IMR-90 (cell line): ENCODE results near the gene RASSF5. TPM values are rescaled to one million over a fixed set of nuclear protein-coding genes. Genes with fewer than 3 reads are reported as not detected.

ENCODE experiments used
- ATAC-seq: fragments of 200-7000 bp; cut with Tn5 transposase; 2 replicates; pipeline ENCODE4 v1.9.1; 2020; ENCODE audit warnings: low read depth, mild to moderate bottlenecking, moderate library complexity
- BruUV-seq: library from RNA; stranded (reverse); fragments of 400-500 nt; replicated peaks from 2 replicates; lab custom pipeline; 2021; lab: Mats Ljungman, UMichigan
- CTCF ChIA-PET: fragments of 300-600 bp; formaldehyde crosslinking; extraction: SDS; loops from one replicate; lab custom pipeline; 2021; ENCODE audit warnings: antibody characterized with exemption; lab: Yijun Ruan, JAX
- POLR2A ChIA-PET: fragments of 300-600 bp; sonication (Branson Sonifier 250); formaldehyde crosslinking; loops from one replicate; lab custom pipeline; 2022; ENCODE audit warnings: antibody characterized with exemption; ENCODE audit not compliant: unreplicated experiment; lab: Charles Lee
- DNase-seq: peaks from one replicate; pipeline ENCODE4 v3.0.0; 2013
- H2AFZ ChIP-seq: replicated peaks from 2 replicates; pipeline ENCODE3; 2013; ENCODE audit warnings: low read length, mild to moderate bottlenecking; ENCODE audit not compliant: poor library complexity
- H2AK5ac ChIP-seq: 2 replicates; pipeline ENCODE4 v1.6.1; 2013; ENCODE audit warnings: low read depth, low read length, inconsistent platforms
- H2AK9ac ChIP-seq: replicated peaks from 2 replicates; pipeline ENCODE3; 2013; ENCODE audit warnings: mild to moderate bottlenecking, low read depth, low read length, moderate library complexity; ENCODE audit not compliant: poor library complexity
- H2BK120ac ChIP-seq: 2 replicates; pipeline ENCODE4 v1.6.1; 2013; ENCODE audit warnings: low read depth, low read length, inconsistent platforms
- H2BK15ac ChIP-seq: 3 replicates; pipeline ENCODE4 v1.6.1; 2013; ENCODE audit warnings: low read depth, low read length, inconsistent platforms
- H2BK20ac ChIP-seq: 2 replicates; pipeline ENCODE4 v1.6.1; 2013; ENCODE audit warnings: low read depth, mild to moderate bottlenecking, inconsistent platforms, low read length, moderate library complexity
- H2BK5ac ChIP-seq: 2 replicates; pipeline ENCODE4 v1.6.1; 2013; ENCODE audit warnings: mild to moderate bottlenecking, low read depth, low read length, inconsistent platforms; ENCODE audit not compliant: poor library complexity, severe bottlenecking
- H3K14ac ChIP-seq: replicated peaks from 2 replicates; pipeline ENCODE4 v1.6.1; 2013; ENCODE audit warnings: low read depth, low read length, inconsistent platforms
- H3K18ac ChIP-seq: 2 replicates; pipeline ENCODE4 v1.6.1; 2013; ENCODE audit warnings: low read depth, low read length, control low read depth
- H3K23ac ChIP-seq: 2 replicates; pipeline ENCODE4 v1.6.1; 2013; ENCODE audit warnings: low read depth, low read length, inconsistent platforms
- H3K27ac ChIP-seq: 2 replicates; pipeline ENCODE4 v1.5.1; 2013; ENCODE audit warnings: mild to moderate bottlenecking, control low read depth, low read length; ENCODE audit not compliant: insufficient read depth
- H3K27me3 ChIP-seq: 2 replicates; pipeline ENCODE4 v1.6.1; 2013; ENCODE audit warnings: low read length; ENCODE audit not compliant: control insufficient read depth, insufficient read depth
- H3K36me3 ChIP-seq: 2 replicates; pipeline ENCODE4 v1.6.1; 2013; ENCODE audit warnings: low read length, mixed read lengths; ENCODE audit not compliant: control insufficient read depth, insufficient read depth
- H3K4ac ChIP-seq: 2 replicates; pipeline ENCODE4 v1.6.1; 2013; ENCODE audit warnings: low read depth, low read length, inconsistent platforms
- H3K4me1 ChIP-seq: 2 replicates; pipeline ENCODE4 v1.6.1; 2013; ENCODE audit warnings: low read length, mixed read lengths; ENCODE audit not compliant: control insufficient read depth, insufficient read depth
- H3K4me2 ChIP-seq: 2 replicates; pipeline ENCODE4 v1.6.1; 2013; ENCODE audit warnings: low read depth, mild to moderate bottlenecking, control low read depth, low read length, moderate library complexity
- H3K4me3 ChIP-seq: 2 replicates; pipeline ENCODE4 v1.5.1; 2013; ENCODE audit warnings: low read depth, mild to moderate bottlenecking, control low read depth, low read length, moderate library complexity; ENCODE audit not compliant: insufficient read depth
- H3K56ac ChIP-seq: 2 replicates; pipeline ENCODE4 v1.6.1; 2013; ENCODE audit warnings: low read length, inconsistent platforms; ENCODE audit not compliant: insufficient read depth; ENCODE audit errors: extremely low read depth
- H3K79me1 ChIP-seq, 2 experiments: 2 replicates each; pipeline ENCODE4 v1.6.1; 2013; ENCODE audit warnings: low read length in 2 of 2, inconsistent platforms in 1 of 2, low read depth in 1 of 2
- H3K9ac ChIP-seq: 2 replicates; pipeline ENCODE4 v1.6.1; 2013; ENCODE audit warnings: low read depth, low read length, control low read depth
- H3K9me1 ChIP-seq: 2 replicates; pipeline ENCODE4 v1.6.1; 2013; ENCODE audit warnings: low read length, inconsistent platforms; ENCODE audit not compliant: insufficient read depth
- H3K9me3 ChIP-seq: 2 replicates; pipeline ENCODE4 v1.6.1; 2013; ENCODE audit warnings: low read length; ENCODE audit not compliant: control insufficient read depth, insufficient read depth
- H4K20me1 ChIP-seq: 2 replicates; pipeline ENCODE4 v1.6.1; 2013; ENCODE audit warnings: low read length, inconsistent platforms; ENCODE audit not compliant: insufficient read depth
- H4K5ac ChIP-seq: 2 replicates; pipeline ENCODE4 v1.6.1; 2013; ENCODE audit warnings: mild to moderate bottlenecking, low read depth, low read length, control low read depth
- H4K8ac ChIP-seq, 2 experiments: 2 replicates each; pipeline ENCODE4 v1.6.1; 2013; ENCODE audit warnings: low read depth in 2 of 2, low read length in 2 of 2, control low read depth in 1 of 2, inconsistent platforms in 1 of 2
- H4K91ac ChIP-seq: 2 replicates; pipeline ENCODE4 v1.6.1; 2013; ENCODE audit warnings: low read depth, low read length, inconsistent platforms; ENCODE audit not compliant: insufficient read depth
- CHD1 ChIP-seq: IDR thresholded peaks from 2 replicates; pipeline ENCODE4 v1.6.1; 2012; ENCODE audit warnings: low read depth, low read length, improper control_type of control experiment
- NFE2L2 ChIP-seq: fragments of 150-350 bp; IDR thresholded peaks from 2 replicates; pipeline ENCODE4 v1.6.1; 2016; ENCODE audit warnings: low read depth, mild to moderate bottlenecking, low read length
- WGBS, 2 experiments: methylation state at CpG; one replicate each; pipeline versions ENCODE4 v1.1.5 to v1.1.7; 2013; ENCODE audit warnings: missing lambda C conversion rate in 2 of 2; ENCODE audit not compliant: insufficient read length in 1 of 2; ENCODE audit errors: extremely low coverage in 2 of 2; 5-methylcytosine and 5-hydroxymethylcytosine counted together
- dilution Hi-C: fragments of 300-500 bp; cut with HindIII; formaldehyde crosslinking; loops from one replicate; pipeline ENCODE4 v1.14.3; 2018; ENCODE audit warnings: low sequenced_read_pairs; ENCODE audit not compliant: unreplicated experiment
- in situ Hi-C: fragments of 300-500 bp; cut with MboI; formaldehyde crosslinking; loops from 3 replicates; pipeline ENCODE4 v1.14.3; 2019; ENCODE audit warnings: low sequenced_read_pairs, inconsistent platforms, mixed read lengths
- intact Hi-C: fragments of 100-400 bp; cut with micrococcal nuclease; formaldehyde crosslinking; loops from 2 replicates; pipeline ENCODE4 v1.10.0; 2022
- polyA plus RNA-seq, 3 experiments: library from polyadenylated mRNA; depleted of rRNA; stranded (reverse); fragments of >200 nt; gene quantifications; 2 replicates each; pipeline ENCODE4 v1.2.3, GENCODE V29; 2012; ENCODE audit warnings: low replicate concordance in 1 of 3
- total RNA-seq: library from RNA; depleted of rRNA; stranded (reverse); fragments of >200 nt; gene quantifications from 2 replicates; pipeline ENCODE4 v1.2.3, GENCODE V29; 2012
- TF ChIP-seq, protein P1 (sequence below): conservative IDR thresholded peaks from 2 replicates; pipeline ENCODE4 v1.5.1; 2012; ENCODE audit warnings: mild to moderate bottlenecking, low read depth, low read length, improper control_type of control experiment

The RASSF5 gene
- total and polyA plus RNA-seq, 2 of the 4 experiments (the other 2 are of a cell fraction), result 0.18 to 1.1 TPM

DNA sequence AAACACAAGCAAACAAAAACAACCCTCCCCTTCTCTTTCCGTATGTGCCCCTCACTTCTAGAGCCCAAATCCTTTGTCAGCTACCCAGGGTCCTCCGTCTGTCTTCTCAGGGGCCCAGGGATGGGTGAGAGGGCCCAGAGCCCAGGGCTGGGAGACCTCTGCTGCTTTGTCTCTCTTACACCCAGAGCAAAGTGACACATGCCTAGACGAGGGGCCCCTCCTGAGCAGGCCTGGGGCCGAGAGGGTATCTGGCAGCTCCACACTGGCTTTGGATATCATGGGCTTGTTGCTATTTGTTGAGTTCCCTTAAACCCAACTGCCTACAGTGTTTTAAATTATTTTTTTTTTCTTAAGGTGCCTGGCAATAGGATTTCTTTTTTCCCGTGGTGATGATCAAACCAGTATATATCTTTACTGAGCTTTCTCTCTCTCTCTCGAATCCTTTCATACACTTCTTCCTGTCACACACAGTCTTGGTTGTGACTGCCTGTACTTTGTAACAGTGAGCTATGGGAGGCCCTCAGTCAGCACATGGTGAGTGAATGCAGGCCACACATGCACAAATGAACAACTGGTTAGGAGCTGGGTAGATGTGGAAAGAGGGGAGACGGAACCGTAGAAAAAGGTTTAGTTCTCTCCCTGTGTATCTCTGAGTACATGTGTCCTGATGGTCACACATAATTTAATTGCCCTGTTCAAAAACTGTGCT is 14.5 kb downstream of the RASSF5 start:
- no peaks in the 10 kb centered on the region for H3K36me3 ChIP-seq
- dilution Hi-C loops, result no loop called here
- no peak for ATAC-seq

More for the DNA sequence above, 14.5 kb downstream of the RASSF5 start:
- Histone ChIP-seq H2BK120ac (no peak overlapping the region), H3K4me2 (no peak overlapping the region), H3K79me1 (no peaks in the 10 kb centered on the region), H2BK5ac (no peak overlapping the region), H3K4ac (no peak overlapping the region), H3K9ac (no peak overlapping the region), H3K4me1 (no peaks in the 10 kb centered on the region), H3K27ac (no peak overlapping the region), H3K27me3 (peaks cover 2% of the 10 kb centered on the region; the same call in 1 of the 2 replicates), H3K14ac (no peak overlapping the region), H4K8ac (no peak overlapping the region), H3K18ac (no peak overlapping the region), H2AK5ac (no peak overlapping the region), H2AK9ac (no peak overlapping the region), H2BK15ac (no peak overlapping the region), H4K5ac (no peak overlapping the region), H3K9me1 (peaks cover 3% of the 10 kb centered on the region), H4K20me1 (no peaks in the 10 kb centered on the region), H3K9me3 (no peaks in the 10 kb centered on the region), H3K23ac (no peak overlapping the region), H2AFZ (no peak overlapping the region), H3K56ac (no peak overlapping the region), H4K91ac (no peak overlapping the region), H2BK20ac (no peak overlapping the region), H3K4me3 (no peak overlapping the region)
- BruUV-seq, result no TSS peak
- no peak for TF ChIP-seq NFE2L2
- TF ChIP-seq CHD1, result no peak
- TF ChIP-seq, protein P1, sequence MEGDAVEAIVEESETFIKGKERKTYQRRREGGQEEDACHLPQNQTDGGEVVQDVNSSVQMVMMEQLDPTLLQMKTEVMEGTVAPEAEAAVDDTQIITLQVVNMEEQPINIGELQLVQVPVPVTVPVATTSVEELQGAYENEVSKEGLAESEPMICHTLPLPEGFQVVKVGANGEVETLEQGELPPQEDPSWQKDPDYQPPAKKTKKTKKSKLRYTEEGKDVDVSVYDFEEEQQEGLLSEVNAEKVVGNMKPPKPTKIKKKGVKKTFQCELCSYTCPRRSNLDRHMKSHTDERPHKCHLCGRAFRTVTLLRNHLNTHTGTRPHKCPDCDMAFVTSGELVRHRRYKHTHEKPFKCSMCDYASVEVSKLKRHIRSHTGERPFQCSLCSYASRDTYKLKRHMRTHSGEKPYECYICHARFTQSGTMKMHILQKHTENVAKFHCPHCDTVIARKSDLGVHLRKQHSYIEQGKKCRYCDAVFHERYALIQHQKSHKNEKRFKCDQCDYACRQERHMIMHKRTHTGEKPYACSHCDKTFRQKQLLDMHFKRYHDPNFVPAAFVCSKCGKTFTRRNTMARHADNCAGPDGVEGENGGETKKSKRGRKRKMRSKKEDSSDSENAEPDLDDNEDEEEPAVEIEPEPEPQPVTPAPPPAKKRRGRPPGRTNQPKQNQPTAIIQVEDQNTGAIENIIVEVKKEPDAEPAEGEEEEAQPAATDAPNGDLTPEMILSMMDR, result no peak
- WGBS, 2 experiments, result no CpG with 5 or more reads among the region's 8 CpGs
- CTCF ChIA-PET, result interaction anchor here (1.5 kb wide), 1 partner anchor 14 kb away, joined by 3 read pairs; the partner anchor contains the start of gene RASSF5
- intact Hi-C loops, result no loop called here
- POLR2A ChIA-PET, result no interaction called here
- in situ Hi-C loops, result no loop called here
- DNase-seq, result no peak
